MCF 10A (cell line): ENCODE measurements around the gene ZNF532. TPM values are rescaled to one million over a fixed set of nuclear protein-coding genes. Genes with fewer than 3 reads are reported as not detected.
"Not testable (repeated sequence)": the region's sequence is repeated elsewhere in the genome, so short reads cannot be mapped to it uniquely, and the experiment has no call there.

Source experiments
- BruUV-seq: library from RNA; stranded (reverse); fragments of 400-500 nt; replicated peaks from 2 replicates; lab custom pipeline; 2021; lab: Mats Ljungman, UMichigan
- CTCF ChIA-PET: fragments of 300-600 bp; sonication (Branson Sonifier 250); formaldehyde crosslinking; extraction: SDS; loops from one replicate; lab custom pipeline; 2021; ENCODE audit warnings: antibody characterized with exemption, inconsistent platforms; lab: Yijun Ruan, JAX
- POLR2A ChIA-PET: fragments of 300-600, 350-650 bp; sonication (Branson Sonifier 250); formaldehyde crosslinking; extraction: SDS; loops from one replicate; lab custom pipeline; 2020; ENCODE audit warnings: antibody characterized with exemption, inconsistent platforms; lab: Yijun Ruan, JAX
- DNase-seq: peaks from one replicate; pipeline ENCODE4 v3.0.0-alpha.2; 2018; ENCODE audit not compliant: unreplicated experiment
- H3K27ac Mint-ChIP-seq: one replicate; pipeline ENCODE4 v1.8.0; 2022; ENCODE audit warnings: mild to moderate bottlenecking, low read depth, mixed read lengths; ENCODE audit not compliant: unreplicated experiment
- H3K27me3 Mint-ChIP-seq: one replicate; pipeline ENCODE4 v1.8.0; 2022; ENCODE audit warnings: mixed read lengths; ENCODE audit not compliant: insufficient read depth, unreplicated experiment
- H3K36me3 Mint-ChIP-seq: one replicate; pipeline ENCODE4 v1.8.0; 2022; ENCODE audit warnings: mild to moderate bottlenecking, moderate library complexity, mixed read lengths; ENCODE audit not compliant: insufficient read depth, unreplicated experiment
- H3K4me1 Mint-ChIP-seq: one replicate; pipeline ENCODE4 v1.8.0; 2022; ENCODE audit warnings: mixed read lengths; ENCODE audit not compliant: insufficient read depth, unreplicated experiment
- H3K4me3 Mint-ChIP-seq: one replicate; pipeline ENCODE4 v1.8.0; 2022; ENCODE audit warnings: mild to moderate bottlenecking, moderate library complexity, mixed read lengths; ENCODE audit not compliant: unreplicated experiment
- H3K9me3 Mint-ChIP-seq: one replicate; pipeline ENCODE4 v1.8.0; 2022; ENCODE audit warnings: mixed read lengths; ENCODE audit not compliant: unreplicated experiment
- intact Hi-C: fragments of 100-400 bp; cut with micrococcal nuclease; formaldehyde crosslinking; loops from 2 replicates; pipeline ENCODE4 v1.14.1; 2022
- total RNA-seq: library from RNA; stranded (reverse); gene quantifications from 2 replicates; pipeline ENCODE4 v1.2.3, GENCODE V29; 2022
- TF ChIP-seq, protein P1 (sequence below): fragments of 200-600 bp; IDR thresholded peaks from one replicate; pipeline ENCODE4 v1.8.0; 2022; ENCODE audit warnings: antibody characterized with exemption, mild to moderate bottlenecking; ENCODE audit not compliant: unreplicated experiment

ZNF532 gene
- total RNA-seq, 1 experiment from 2014 or later = 64.1 TPM

DNA sequence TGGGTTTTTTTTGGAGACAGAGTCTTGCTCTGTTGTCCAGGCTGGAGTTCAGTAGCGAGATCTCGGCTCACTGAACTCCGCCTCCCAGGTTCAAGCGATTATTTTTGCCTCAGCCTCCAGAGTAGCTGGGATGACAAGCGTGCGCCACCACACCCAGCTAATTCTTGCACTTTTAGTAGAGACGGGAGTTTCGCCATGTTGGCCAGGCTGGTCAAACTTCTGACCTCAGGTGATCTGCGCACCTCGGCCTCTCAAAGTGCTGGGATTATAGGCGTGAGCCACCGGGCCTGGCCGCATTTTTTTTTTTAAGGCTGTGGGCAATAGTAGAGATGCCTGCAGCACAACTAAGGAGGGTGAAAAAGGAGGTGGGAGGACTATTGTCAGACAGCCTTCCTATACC lies 41.7 kb upstream of the ZNF532 start:
- BruUV-seq = no TSS peak

DNA sequence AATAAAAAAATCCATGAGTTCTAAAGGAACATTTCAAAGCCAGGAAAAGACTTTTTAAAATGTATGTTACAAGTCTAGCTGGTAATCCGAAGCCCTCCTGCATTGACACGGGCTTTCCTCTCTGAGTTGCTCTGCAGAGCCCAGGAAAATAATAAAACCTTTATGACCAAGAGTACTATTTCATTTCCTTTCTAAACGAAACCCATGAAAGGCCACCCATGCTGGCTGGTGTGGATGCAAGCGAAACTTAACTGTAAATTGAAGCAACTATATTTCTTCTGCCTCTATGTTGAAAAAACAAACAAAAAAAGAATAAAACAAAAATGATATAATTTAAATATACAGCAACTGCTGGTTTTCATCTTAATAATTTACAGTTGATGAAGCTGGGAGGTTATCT lies 41.3 kb upstream of the ZNF532 start:
- DNase-seq = no peak
- H3K4me1 Mint-ChIP-seq = peaks cover 4% of the 10 kb centered on the region
- ChIA-PET POLR2A (no interaction called here), CTCF (no interaction called here)
- no peaks in the 10 kb centered on the region for H3K36me3 Mint-ChIP-seq
- intact Hi-C loops = no loop called here
- no peaks in the 10 kb centered on the region for H3K27me3 Mint-ChIP-seq
- H3K4me3 Mint-ChIP-seq = no peak overlapping the region
- no peak overlapping the region for H3K27ac Mint-ChIP-seq
- BruUV-seq = no TSS peak
- no peaks in the 10 kb centered on the region for H3K9me3 Mint-ChIP-seq
- TF ChIP-seq, protein P1, sequence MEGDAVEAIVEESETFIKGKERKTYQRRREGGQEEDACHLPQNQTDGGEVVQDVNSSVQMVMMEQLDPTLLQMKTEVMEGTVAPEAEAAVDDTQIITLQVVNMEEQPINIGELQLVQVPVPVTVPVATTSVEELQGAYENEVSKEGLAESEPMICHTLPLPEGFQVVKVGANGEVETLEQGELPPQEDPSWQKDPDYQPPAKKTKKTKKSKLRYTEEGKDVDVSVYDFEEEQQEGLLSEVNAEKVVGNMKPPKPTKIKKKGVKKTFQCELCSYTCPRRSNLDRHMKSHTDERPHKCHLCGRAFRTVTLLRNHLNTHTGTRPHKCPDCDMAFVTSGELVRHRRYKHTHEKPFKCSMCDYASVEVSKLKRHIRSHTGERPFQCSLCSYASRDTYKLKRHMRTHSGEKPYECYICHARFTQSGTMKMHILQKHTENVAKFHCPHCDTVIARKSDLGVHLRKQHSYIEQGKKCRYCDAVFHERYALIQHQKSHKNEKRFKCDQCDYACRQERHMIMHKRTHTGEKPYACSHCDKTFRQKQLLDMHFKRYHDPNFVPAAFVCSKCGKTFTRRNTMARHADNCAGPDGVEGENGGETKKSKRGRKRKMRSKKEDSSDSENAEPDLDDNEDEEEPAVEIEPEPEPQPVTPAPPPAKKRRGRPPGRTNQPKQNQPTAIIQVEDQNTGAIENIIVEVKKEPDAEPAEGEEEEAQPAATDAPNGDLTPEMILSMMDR = no peak

More for the DNA sequence above, 41.7 kb upstream of the ZNF532 start:
- ChIA-PET CTCF (no interaction called here), POLR2A (no interaction called here)
- H3K4me1 Mint-ChIP-seq = peaks cover 4% of the 10 kb centered on the region
- H3K36me3 Mint-ChIP-seq = no peaks in the 10 kb centered on the region
- intact Hi-C loops = no loop called here
- H3K9me3 Mint-ChIP-seq = no peaks in the 10 kb centered on the region
- no peak for DNase-seq
- H3K4me3 Mint-ChIP-seq = no peak overlapping the region
- no peaks in the 10 kb centered on the region for H3K27me3 Mint-ChIP-seq
- TF ChIP-seq, protein P1 = no peak
- H3K27ac Mint-ChIP-seq = no peak overlapping the region

GRCh38 chr18:58826926-58827325 lies 37.8 kb upstream of the ZNF532 start:
- H3K4me3 Mint-ChIP-seq, BruUV-seq, H3K4me1 Mint-ChIP-seq, intact Hi-C loops, DNase-seq, H3K27me3 Mint-ChIP-seq, H3K36me3 Mint-ChIP-seq, H3K9me3 Mint-ChIP-seq, POLR2A ChIA-PET, H3K27ac Mint-ChIP-seq: not testable (repeated sequence)
- CTCF ChIA-PET = interaction anchor here (0.6 kb wide), 2 partner anchors 235 to 256 kb away, joined by 3 read pairs; no protein-coding TSS in a partner anchor

GRCh38 chr18:58827428-58827827 lies 37.2 kb upstream of the ZNF532 start:
- Mint-ChIP-seq H3K36me3 (no peaks in the 10 kb centered on the region), H3K27me3 (no peaks in the 10 kb centered on the region), H3K4me3 (no peak overlapping the region), H3K9me3 (no peaks in the 10 kb centered on the region), H3K27ac (no peak overlapping the region), H3K4me1 (peaks cover 4% of the 10 kb centered on the region)
- TF ChIP-seq, protein P1 = no peak
- ChIA-PET CTCF (interaction anchor here (0.6 kb wide), 1 partner anchor 256 kb away, joined by 3 read pairs; no protein-coding TSS in a partner anchor), POLR2A (no interaction called here)
- intact Hi-C loops = no loop called here
- BruUV-seq = no TSS peak
- DNase-seq = no peak

DNA sequence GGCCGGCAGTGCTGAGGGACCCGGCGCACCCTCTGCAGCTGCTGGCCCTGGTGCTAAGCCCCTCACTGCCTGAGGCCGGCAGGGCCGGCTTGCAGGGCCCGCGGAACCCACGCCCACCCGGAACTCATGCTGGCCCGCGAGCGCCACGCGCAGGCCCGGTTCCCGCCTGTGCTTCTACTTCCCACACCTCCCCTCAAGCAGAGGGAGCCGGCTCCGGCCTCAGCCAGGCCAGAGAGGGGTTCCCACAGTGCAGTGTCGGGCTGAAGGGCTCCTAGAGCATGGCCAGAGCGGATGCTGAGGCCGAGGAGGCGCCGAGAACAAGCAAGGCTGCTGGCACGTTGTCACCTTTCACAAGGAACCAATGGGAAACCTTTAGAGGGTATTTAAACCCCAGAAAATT lies 36.8 kb upstream of the ZNF532 start:
- Mint-ChIP-seq H3K9me3 (no peaks in the 10 kb centered on the region), H3K4me1 (peaks cover 4% of the 10 kb centered on the region), H3K36me3 (no peaks in the 10 kb centered on the region), H3K27ac (no peak overlapping the region), H3K4me3 (no peak overlapping the region), H3K27me3 (no peaks in the 10 kb centered on the region)
- CTCF ChIA-PET = no interaction called here
- BruUV-seq = no TSS peak
- POLR2A ChIA-PET = no interaction called here
- no peak for DNase-seq
- intact Hi-C loops = no loop called here
- TF ChIP-seq, protein P1 = no peak
